WTC11 (cell line): ENCODE data around the gene TIMM22.

Experiments
- CBFB ChIP-seq: sonication (generic); formaldehyde crosslinking; IDR thresholded peaks from 2 replicates; pipeline ENCODE4 v1.8.1; 2022; ENCODE audit warnings: mild to moderate bottlenecking, low read depth, missing genetic modification reagents
- CREB1 ChIP-seq: sonication (generic); formaldehyde crosslinking; IDR thresholded peaks from 2 replicates; pipeline ENCODE4 v1.8.0; 2023; ENCODE audit warnings: mild to moderate bottlenecking, missing genetic modification reagents
- CTCF ChIP-seq: fragments of 200-600 bp; IDR thresholded peaks from 2 replicates; pipeline ENCODE4 v1.8.0; 2022; ENCODE audit warnings: antibody characterized with exemption
- MAX ChIP-seq: sonication (generic); formaldehyde crosslinking; IDR thresholded peaks from 2 replicates; pipeline ENCODE4 v1.8.0; 2022; ENCODE audit warnings: mild to moderate bottlenecking, missing genetic modification reagents
- NFYB ChIP-seq: sonication (generic); formaldehyde crosslinking; conservative IDR thresholded peaks from 2 replicates; pipeline ENCODE4 v1.8.0; 2022; ENCODE audit warnings: low read depth, missing genetic modification reagents
- PRDM15 ChIP-seq: sonication (generic); formaldehyde crosslinking; IDR thresholded peaks from 2 replicates; pipeline ENCODE4 v1.8.0; 2022; ENCODE audit warnings: missing genetic modification reagents
- ZNF512 ChIP-seq: sonication (generic); formaldehyde crosslinking; IDR thresholded peaks from 2 replicates; pipeline ENCODE4 v1.8.1; 2022; ENCODE audit warnings: missing genetic modification reagents, borderline replicate concordance

GRCh38 chr17:1041746-1042145, 44.8 kb downstream of the TIMM22 start:
- TF ChIP-seq CTCF: no peak
- TF ChIP-seq ZNF512: no peak
- TF ChIP-seq MAX: no peak
- no peak for TF ChIP-seq CBFB (CRISPR knock-in tag)
- no peak for TF ChIP-seq CREB1 (CRISPR knock-in tag)
- no peak for TF ChIP-seq NFYB
- TF ChIP-seq PRDM15 (CRISPR knock-in tag): no peak
